ENCODE measurements around the gene DVL3. TPM values are rescaled to one million over a fixed set of nuclear protein-coding genes. Genes with fewer than 3 reads are reported as not detected.

The DVL3 gene
- total RNA-seq, 1 experiment from 2014 or later = 60.7 TPM

DNA sequence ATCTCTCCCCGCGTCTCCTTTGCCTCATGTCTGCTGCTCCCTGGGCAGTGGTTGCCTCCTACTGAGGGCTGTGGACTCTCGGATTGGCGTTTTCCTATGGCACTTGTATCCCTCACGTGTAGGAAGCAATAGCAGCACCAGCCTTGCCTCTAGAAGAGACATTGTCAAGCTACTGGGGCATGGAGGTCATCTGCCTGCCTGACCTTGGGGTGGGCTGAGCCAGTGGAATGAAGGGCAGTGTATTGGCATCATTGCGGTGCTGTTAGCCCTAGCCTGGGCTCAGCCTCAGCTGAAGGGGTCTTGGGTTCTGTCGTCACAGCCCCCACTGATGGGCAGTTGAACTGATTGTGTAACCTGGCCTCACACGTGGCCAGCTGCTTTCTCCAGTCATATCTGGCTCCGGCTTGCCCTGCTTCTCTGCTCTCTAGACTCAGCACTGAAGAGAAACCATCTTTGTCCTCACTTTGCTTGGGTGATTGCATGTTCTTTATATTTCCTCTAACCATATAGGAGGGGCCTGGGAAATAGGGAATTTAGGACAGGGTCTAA, 38.9 kb downstream of the DVL3 start:
- intact Hi-C loops (cut with micrococcal nuclease) = no loop called here
- ChIA-PET RAD21 (ENCODE audit: low non-redundant PET in 1 of 2, low total read pairs in 2 of 2, uncharacterized antibody in 2 of 2, unreplicated experiment in 2 of 2) (no interaction called here), POLR2A (no interaction called here), CTCF (no interaction called here)
- Histone ChIP-seq H4K20me1 (ENCODE audit: insufficient read depth) (no peaks in the 10 kb centered on the region), H3K27me3 (ENCODE audit: insufficient read depth, low read length) (no peaks in the 10 kb centered on the region), H3K4me2 (ENCODE audit: low read length) (no peak overlapping the region), H3K9me2 (ENCODE audit: insufficient read depth) (no peaks in the 10 kb centered on the region), H2AFZ (ENCODE audit: low read depth, low read length, poor library complexity, severe bottlenecking) (no peak overlapping the region), H3K9me3 (ENCODE audit: control insufficient read depth in 1 of 2, insufficient read depth in 1 of 2, low read depth in 1 of 2, low read length in 2 of 2) (no peaks in the 10 kb centered on the region), H3K9ac (ENCODE audit: low read length) (no peak overlapping the region), H3K36me3 (ENCODE audit: control insufficient read depth in 1 of 2, insufficient read depth in 2 of 2, low read length in 2 of 2) (peaks cover 48 to 50% of the 10 kb centered on the region in 2 experiments), H3K27ac (ENCODE audit: low read depth, low read length) (no peak overlapping the region), H3K79me2 (ENCODE audit: insufficient read depth, low read length) (peaks cover 16% of the 10 kb centered on the region; the same call in 1 of the 2 replicates), H3K4me1 (ENCODE audit: control insufficient read depth in 1 of 2, insufficient read depth in 2 of 2, low read length in 2 of 2) (no peaks in the 10 kb centered on the region), H3K4me3 (replicated peaks in 1 of 2; ENCODE audit: low read depth in 1 of 2, low read length in 2 of 2) (no peak overlapping the region)
- no TSS peak for BruUV-seq (replicated peaks)
- no peak for ATAC-seq
- TF ChIP-seq, protein P1, sequence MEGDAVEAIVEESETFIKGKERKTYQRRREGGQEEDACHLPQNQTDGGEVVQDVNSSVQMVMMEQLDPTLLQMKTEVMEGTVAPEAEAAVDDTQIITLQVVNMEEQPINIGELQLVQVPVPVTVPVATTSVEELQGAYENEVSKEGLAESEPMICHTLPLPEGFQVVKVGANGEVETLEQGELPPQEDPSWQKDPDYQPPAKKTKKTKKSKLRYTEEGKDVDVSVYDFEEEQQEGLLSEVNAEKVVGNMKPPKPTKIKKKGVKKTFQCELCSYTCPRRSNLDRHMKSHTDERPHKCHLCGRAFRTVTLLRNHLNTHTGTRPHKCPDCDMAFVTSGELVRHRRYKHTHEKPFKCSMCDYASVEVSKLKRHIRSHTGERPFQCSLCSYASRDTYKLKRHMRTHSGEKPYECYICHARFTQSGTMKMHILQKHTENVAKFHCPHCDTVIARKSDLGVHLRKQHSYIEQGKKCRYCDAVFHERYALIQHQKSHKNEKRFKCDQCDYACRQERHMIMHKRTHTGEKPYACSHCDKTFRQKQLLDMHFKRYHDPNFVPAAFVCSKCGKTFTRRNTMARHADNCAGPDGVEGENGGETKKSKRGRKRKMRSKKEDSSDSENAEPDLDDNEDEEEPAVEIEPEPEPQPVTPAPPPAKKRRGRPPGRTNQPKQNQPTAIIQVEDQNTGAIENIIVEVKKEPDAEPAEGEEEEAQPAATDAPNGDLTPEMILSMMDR (IDR thresholded peaks at IDR 0.05 in 2 of 3, conservative IDR thresholded peaks at IDR 0.05 in 1 of 3; ENCODE audit: borderline replicate concordance in 1 of 3, insufficient read depth in 1 of 3, low read depth in 2 of 3, low read length in 2 of 3) = no peak
- TF ChIP-seq CEBPB (IDR thresholded peaks at IDR 0.05; ENCODE audit: low read depth) (no peak), SP1 (IDR thresholded peaks at IDR 0.05; ENCODE audit: low read depth) (no peak), ELF1 (IDR thresholded peaks at IDR 0.05; ENCODE audit: borderline replicate concordance, low read depth) (no peak), POLR2A (IDR thresholded peaks at IDR 0.05; ENCODE audit: borderline replicate concordance, extremely low read depth, insufficient read depth, insufficient read length) (no peak), SRF (IDR thresholded peaks at IDR 0.05; ENCODE audit: low read depth) (no peak), TCF7L2 (IDR thresholded peaks at IDR 0.05; ENCODE audit: borderline replicate concordance, extremely low read depth, insufficient read depth, insufficient read length) (no peak), CBX3 (IDR thresholded peaks at IDR 0.05; ENCODE audit: low read depth) (no peak)
- TF ChIP-seq, protein P2, sequence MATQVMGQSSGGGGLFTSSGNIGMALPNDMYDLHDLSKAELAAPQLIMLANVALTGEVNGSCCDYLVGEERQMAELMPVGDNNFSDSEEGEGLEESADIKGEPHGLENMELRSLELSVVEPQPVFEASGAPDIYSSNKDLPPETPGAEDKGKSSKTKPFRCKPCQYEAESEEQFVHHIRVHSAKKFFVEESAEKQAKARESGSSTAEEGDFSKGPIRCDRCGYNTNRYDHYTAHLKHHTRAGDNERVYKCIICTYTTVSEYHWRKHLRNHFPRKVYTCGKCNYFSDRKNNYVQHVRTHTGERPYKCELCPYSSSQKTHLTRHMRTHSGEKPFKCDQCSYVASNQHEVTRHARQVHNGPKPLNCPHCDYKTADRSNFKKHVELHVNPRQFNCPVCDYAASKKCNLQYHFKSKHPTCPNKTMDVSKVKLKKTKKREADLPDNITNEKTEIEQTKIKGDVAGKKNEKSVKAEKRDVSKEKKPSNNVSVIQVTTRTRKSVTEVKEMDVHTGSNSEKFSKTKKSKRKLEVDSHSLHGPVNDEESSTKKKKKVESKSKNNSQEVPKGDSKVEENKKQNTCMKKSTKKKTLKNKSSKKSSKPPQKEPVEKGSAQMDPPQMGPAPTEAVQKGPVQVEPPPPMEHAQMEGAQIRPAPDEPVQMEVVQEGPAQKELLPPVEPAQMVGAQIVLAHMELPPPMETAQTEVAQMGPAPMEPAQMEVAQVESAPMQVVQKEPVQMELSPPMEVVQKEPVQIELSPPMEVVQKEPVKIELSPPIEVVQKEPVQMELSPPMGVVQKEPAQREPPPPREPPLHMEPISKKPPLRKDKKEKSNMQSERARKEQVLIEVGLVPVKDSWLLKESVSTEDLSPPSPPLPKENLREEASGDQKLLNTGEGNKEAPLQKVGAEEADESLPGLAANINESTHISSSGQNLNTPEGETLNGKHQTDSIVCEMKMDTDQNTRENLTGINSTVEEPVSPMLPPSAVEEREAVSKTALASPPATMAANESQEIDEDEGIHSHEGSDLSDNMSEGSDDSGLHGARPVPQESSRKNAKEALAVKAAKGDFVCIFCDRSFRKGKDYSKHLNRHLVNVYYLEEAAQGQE (IDR thresholded peaks at IDR 0.05; ENCODE audit: low read depth) = no peak
- TF ChIP-seq, protein P3, sequence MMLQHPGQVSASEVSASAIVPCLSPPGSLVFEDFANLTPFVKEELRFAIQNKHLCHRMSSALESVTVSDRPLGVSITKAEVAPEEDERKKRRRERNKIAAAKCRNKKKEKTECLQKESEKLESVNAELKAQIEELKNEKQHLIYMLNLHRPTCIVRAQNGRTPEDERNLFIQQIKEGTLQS (IDR thresholded peaks at IDR 0.05) = no peak
- DNase-seq (ENCODE audit: low read depth, low spot score) = no peak
